ENCODE data around the gene GCHFR.

DNA sequence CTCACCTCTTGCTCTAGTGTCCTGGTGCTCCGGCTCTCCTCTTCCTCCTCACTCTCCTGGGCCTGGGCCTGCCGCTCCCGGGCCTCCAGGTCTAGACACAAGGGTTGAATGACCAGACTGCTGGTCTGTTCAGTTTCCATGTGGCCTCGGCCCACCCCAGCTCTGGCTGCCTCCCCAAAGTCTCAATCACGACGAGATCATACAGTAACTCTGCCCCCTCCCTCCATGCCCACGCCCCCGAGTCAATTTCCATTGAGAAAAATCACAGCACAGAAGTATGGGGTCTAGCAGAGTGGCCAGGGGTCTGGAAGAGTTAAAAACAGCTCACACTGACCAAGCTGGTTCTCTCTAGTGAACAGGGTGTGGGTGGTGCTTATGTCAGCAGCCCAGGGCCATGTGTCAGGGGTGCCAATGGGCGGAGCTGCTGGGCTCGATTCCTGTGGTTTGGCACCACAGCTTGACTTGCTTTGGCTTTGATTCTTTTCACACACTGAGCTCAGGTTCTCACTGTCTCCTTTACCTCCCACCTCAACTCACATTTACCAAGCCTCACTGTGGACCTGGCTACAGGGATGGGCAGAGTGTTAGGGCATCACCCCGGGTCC lies 12.8 kb downstream of the GCHFR start:
- TF ChIP-seq, protein P1, sequence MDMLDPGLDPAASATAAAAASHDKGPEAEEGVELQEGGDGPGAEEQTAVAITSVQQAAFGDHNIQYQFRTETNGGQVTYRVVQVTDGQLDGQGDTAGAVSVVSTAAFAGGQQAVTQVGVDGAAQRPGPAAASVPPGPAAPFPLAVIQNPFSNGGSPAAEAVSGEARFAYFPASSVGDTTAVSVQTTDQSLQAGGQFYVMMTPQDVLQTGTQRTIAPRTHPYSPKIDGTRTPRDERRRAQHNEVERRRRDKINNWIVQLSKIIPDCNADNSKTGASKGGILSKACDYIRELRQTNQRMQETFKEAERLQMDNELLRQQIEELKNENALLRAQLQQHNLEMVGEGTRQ (IDR thresholded peaks at IDR 0.05; ENCODE audit: borderline replicate concordance, low read depth, low read length) = no peak
- TF ChIP-seq, protein P2, sequence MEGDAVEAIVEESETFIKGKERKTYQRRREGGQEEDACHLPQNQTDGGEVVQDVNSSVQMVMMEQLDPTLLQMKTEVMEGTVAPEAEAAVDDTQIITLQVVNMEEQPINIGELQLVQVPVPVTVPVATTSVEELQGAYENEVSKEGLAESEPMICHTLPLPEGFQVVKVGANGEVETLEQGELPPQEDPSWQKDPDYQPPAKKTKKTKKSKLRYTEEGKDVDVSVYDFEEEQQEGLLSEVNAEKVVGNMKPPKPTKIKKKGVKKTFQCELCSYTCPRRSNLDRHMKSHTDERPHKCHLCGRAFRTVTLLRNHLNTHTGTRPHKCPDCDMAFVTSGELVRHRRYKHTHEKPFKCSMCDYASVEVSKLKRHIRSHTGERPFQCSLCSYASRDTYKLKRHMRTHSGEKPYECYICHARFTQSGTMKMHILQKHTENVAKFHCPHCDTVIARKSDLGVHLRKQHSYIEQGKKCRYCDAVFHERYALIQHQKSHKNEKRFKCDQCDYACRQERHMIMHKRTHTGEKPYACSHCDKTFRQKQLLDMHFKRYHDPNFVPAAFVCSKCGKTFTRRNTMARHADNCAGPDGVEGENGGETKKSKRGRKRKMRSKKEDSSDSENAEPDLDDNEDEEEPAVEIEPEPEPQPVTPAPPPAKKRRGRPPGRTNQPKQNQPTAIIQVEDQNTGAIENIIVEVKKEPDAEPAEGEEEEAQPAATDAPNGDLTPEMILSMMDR (IDR thresholded peaks at IDR 0.05) = no peak
- TF ChIP-seq POLR2AphosphoS5 (IDR thresholded peaks at IDR 0.05; ENCODE audit: low read depth, low read length) = no peak

Measured in SK-N-SH (cell line).